Loucy (cell line): ENCODE results near the gene NDUFA8.

Experiments used
- H2AFZ ChIP-seq: fragments of 200-600 bp; sonication (generic); 2 replicates; pipeline ENCODE4 v1.6.0; 2016; ENCODE audit warnings: antibody characterized with exemption, mild to moderate bottlenecking, low read length, moderate library complexity
- H3F3A ChIP-seq: fragments of 200-600 bp; 2 replicates; pipeline ENCODE4 v1.6.0; 2016; ENCODE audit warnings: antibody characterized with exemption, low read depth, mild to moderate bottlenecking
- H3K27me3 ChIP-seq: fragments of 200-600 bp; sonication (generic); 2 replicates; pipeline ENCODE4 v1.6.1; 2014; ENCODE audit warnings: low read length, mild to moderate bottlenecking; ENCODE audit not compliant: insufficient read depth, poor library complexity, severe bottlenecking
- H3K36me3 ChIP-seq: fragments of 200-600 bp; sonication (generic); 2 replicates; pipeline ENCODE4 v1.6.1; 2016; ENCODE audit warnings: low read length; ENCODE audit not compliant: insufficient read depth
- H3K4me1 ChIP-seq: fragments of 200-600 bp; sonication (generic); 2 replicates; pipeline ENCODE4 v1.5.1; 2014; ENCODE audit warnings: low read length, mild to moderate bottlenecking; ENCODE audit not compliant: insufficient read depth, poor library complexity, severe bottlenecking
- H3K4me2 ChIP-seq: fragments of 200-600 bp; sonication (generic); 2 replicates; pipeline ENCODE4 v1.6.0; 2014; ENCODE audit warnings: antibody characterized with exemption, low read length, low read depth, mild to moderate bottlenecking; ENCODE audit not compliant: poor library complexity, severe bottlenecking
- H3K4me3 ChIP-seq: fragments of 200-600 bp; sonication (generic); 2 replicates; pipeline ENCODE4 v1.5.1; 2014; ENCODE audit warnings: low read length, mild to moderate bottlenecking, mixed read lengths; ENCODE audit not compliant: poor library complexity, severe bottlenecking
- H3K79me2 ChIP-seq: fragments of 200-600 bp; sonication (generic); 2 replicates; pipeline ENCODE4 v1.6.1; 2014; ENCODE audit warnings: low read length; ENCODE audit not compliant: insufficient read depth
- H3K9ac ChIP-seq: fragments of 200-600 bp; sonication (generic); 2 replicates; pipeline ENCODE4 v1.6.0; 2014; ENCODE audit warnings: mild to moderate bottlenecking, low read depth, low read length, moderate library complexity; ENCODE audit not compliant: poor library complexity, severe bottlenecking
- H3K9me2 ChIP-seq: fragments of 200-600 bp; sonication (generic); replicated peaks from 2 replicates; pipeline ENCODE4 v1.6.1; 2016; ENCODE audit warnings: low read depth, low read length, mixed read lengths
- H3K9me3 ChIP-seq: fragments of 200-600 bp; sonication (generic); 2 replicates; pipeline ENCODE4 v1.6.1; 2014; ENCODE audit warnings: mild to moderate bottlenecking, antibody characterized with exemption, low read length, low read depth; ENCODE audit not compliant: insufficient read depth
- H4K20me1 ChIP-seq: fragments of 200-600 bp; sonication (generic); 2 replicates; pipeline ENCODE4 v1.6.0; 2014; ENCODE audit warnings: antibody characterized with exemption, low read length, mild to moderate bottlenecking; ENCODE audit not compliant: insufficient read depth, poor library complexity, severe bottlenecking
- CTCF ChIP-seq: fragments of 200-600 bp; sonication (generic); conservative IDR thresholded peaks from 2 replicates; pipeline ENCODE4 v1.5.1; 2014; ENCODE audit warnings: mild to moderate bottlenecking, antibody characterized with exemption, low read length
- EZH2phosphoT487 ChIP-seq: fragments of 200-600 bp; IDR thresholded peaks from 2 replicates; pipeline ENCODE4 v1.6.1; 2018; ENCODE audit warnings: antibody characterized with exemption, mild to moderate bottlenecking, moderate library complexity, borderline replicate concordance

The NDUFA8 gene

GRCh38 chr9:122124048-122124447, 35.5 kb downstream of the NDUFA8 start:
- H3K4me3 ChIP-seq, result no peak overlapping the region
- H3K79me2 ChIP-seq, result no peaks in the 10 kb centered on the region
- no peak overlapping the region for H2AFZ ChIP-seq
- TF ChIP-seq CTCF (no peak), EZH2phosphoT487 (no peak)
- H3K9ac ChIP-seq, result no peak overlapping the region
- H3F3A ChIP-seq, result no peaks in the 10 kb centered on the region
- H3K9me2 ChIP-seq, result no peaks in the 10 kb centered on the region
- peaks cover 7% of the 10 kb centered on the region for H3K4me1 ChIP-seq
- H3K27me3 ChIP-seq, result no peaks in the 10 kb centered on the region
- no peaks in the 10 kb centered on the region for H3K36me3 ChIP-seq
- H4K20me1 ChIP-seq, result no peaks in the 10 kb centered on the region
- H3K4me2 ChIP-seq, result no peak overlapping the region
- no peaks in the 10 kb centered on the region for H3K9me3 ChIP-seq

- TF ChIP-seq CTCF, result peak; percentile 100
- no peak for TF ChIP-seq EZH2phosphoT487
- H3K4me1 ChIP-seq, result peaks cover 7% of the 10 kb centered on the region
- no peaks in the 10 kb centered on the region for H3F3A ChIP-seq
- H3K36me3 ChIP-seq, result no peaks in the 10 kb centered on the region
- no peaks in the 10 kb centered on the region for H3K27me3 ChIP-seq
- no peak overlapping the region for H3K4me2 ChIP-seq
- H2AFZ ChIP-seq, result peak overlapping the region; percentile 19; the same call in 1 of the 2 replicates
- H3K9me2 ChIP-seq, result no peaks in the 10 kb centered on the region
- no peaks in the 10 kb centered on the region for H4K20me1 ChIP-seq
- H3K9ac ChIP-seq, result no peak overlapping the region
- no peaks in the 10 kb centered on the region for H3K9me3 ChIP-seq
- H3K79me2 ChIP-seq, result no peaks in the 10 kb centered on the region
- no peak overlapping the region for H3K4me3 ChIP-seq
Measured at GRCh38 chr9:122122903-122123632, 36.5 kb downstream of the NDUFA8 start.

GRCh38 chr9:122122468-122122867, 37.1 kb downstream of the NDUFA8 start:
- Histone ChIP-seq H2AFZ (no peak overlapping the region), H3K27me3 (no peaks in the 10 kb centered on the region), H3K9me3 (no peaks in the 10 kb centered on the region), H3K9me2 (no peaks in the 10 kb centered on the region), H3K4me2 (no peak overlapping the region), H3F3A (no peaks in the 10 kb centered on the region), H3K36me3 (no peaks in the 10 kb centered on the region), H4K20me1 (no peaks in the 10 kb centered on the region), H3K4me1 (peaks cover 7% of the 10 kb centered on the region), H3K79me2 (no peaks in the 10 kb centered on the region), H3K9ac (no peak overlapping the region), H3K4me3 (no peak overlapping the region)
- no peak for TF ChIP-seq EZH2phosphoT487
- no peak for TF ChIP-seq CTCF
